CD4-positive, alpha-beta T cell (primary cell): ENCODE measurements around the gene KRTAP10-2. TPM values are rescaled to one million over a fixed set of nuclear protein-coding genes. Genes with fewer than 3 reads are reported as not detected.
"Not testable (repeated sequence)": the region's sequence is repeated elsewhere in the genome, so short reads cannot be mapped to it uniquely, and the experiment has no call there.

Experiments used
- ATAC-seq: fragments of 200-7000 bp; cut with Tn5 transposase; one replicate; pipeline ENCODE4 v1.10.0; 2022; ENCODE audit warnings: mild to moderate bottlenecking; ENCODE audit not compliant: poor library complexity
- CTCF ChIA-PET: fragments of 350-600 bp; sonication (Branson Sonifier 250); formaldehyde crosslinking; loops from one replicate; lab custom pipeline; 2021; ENCODE audit warnings: antibody characterized with exemption, inconsistent platforms; lab: Charles Lee
- POLR2A ChIA-PET: fragments of 350-600 bp; sonication (Branson Sonifier 250); formaldehyde crosslinking; loops from one replicate; lab custom pipeline; 2021; ENCODE audit warnings: antibody characterized with exemption, inconsistent platforms; lab: Charles Lee
- DNase-seq, 14 experiments: peaks; one replicate each; pipeline ENCODE4 v3.0.0-alpha.2; 2013 to 2020; ENCODE audit warnings: mixed read lengths in 2 of 14
- H3K27ac ChIP-seq, 2 donors: one replicate each; pipeline versions ENCODE4 v1.5.1 to v1.7.0; 2013; ENCODE audit warnings: low read length in 2 of 2, low read depth in 1 of 2, mild to moderate bottlenecking in 1 of 2
- H3K27me3 ChIP-seq, 2 experiments: 1 replicate in 1 of 2; 2 replicates in 1 of 2; pipeline versions ENCODE4 v1.6.1 to v1.7.0; 2013; ENCODE audit warnings: low read length in 2 of 2, control low read depth in 1 of 2, mild to moderate bottlenecking in 1 of 2, moderate library complexity in 1 of 2; ENCODE audit not compliant: insufficient read depth in 2 of 2, control insufficient read depth in 1 of 2
- H3K36me3 ChIP-seq: one replicate; pipeline ENCODE4 v1.6.1; 2013; ENCODE audit warnings: low read length, control low read depth; ENCODE audit not compliant: insufficient read depth
- H3K4me1 ChIP-seq: one replicate; pipeline ENCODE4 v1.6.1; 2013; ENCODE audit warnings: low read length, control low read depth; ENCODE audit not compliant: insufficient read depth
- H3K4me3 ChIP-seq: one replicate; pipeline ENCODE4 v1.5.1; 2013; ENCODE audit warnings: mild to moderate bottlenecking, low read length, moderate library complexity
- H3K9me3 ChIP-seq, 2 experiments: 1 replicate in 1 of 2; 2 replicates in 1 of 2; pipeline versions ENCODE4 v1.6.1 to v1.7.0; 2013; ENCODE audit warnings: low read length in 2 of 2, mild to moderate bottlenecking in 2 of 2, control low read depth in 1 of 2, moderate library complexity in 1 of 2; ENCODE audit not compliant: control insufficient read depth in 1 of 2, insufficient read depth in 1 of 2
- H3K27ac Mint-ChIP-seq: one replicate; pipeline ENCODE4 v1.8.0; 2020; ENCODE audit warnings: mixed read lengths
- H3K27me3 Mint-ChIP-seq: one replicate; pipeline ENCODE4 v1.8.0; 2021; ENCODE audit warnings: mixed read lengths
- H3K36me3 Mint-ChIP-seq: one replicate; pipeline ENCODE4 v1.8.0; 2021; ENCODE audit warnings: low read depth, mixed read lengths
- H3K4me1 Mint-ChIP-seq: one replicate; pipeline ENCODE4 v1.8.0; 2021; ENCODE audit warnings: low read depth, mixed read lengths
- H3K4me3 Mint-ChIP-seq: one replicate; pipeline ENCODE4 v1.8.0; 2020; ENCODE audit warnings: mild to moderate bottlenecking, mixed read lengths
- H3K9me3 Mint-ChIP-seq: one replicate; pipeline ENCODE4 v1.8.0; 2020; ENCODE audit warnings: mixed read lengths
- intact Hi-C, 2 experiments: fragments of 100-400 bp; cut with DNase I in 1 of 2; cut with micrococcal nuclease in 1 of 2; formaldehyde crosslinking; loops; one replicate each; pipeline versions ENCODE4 v1.15.1 to v1.9.0; 2023 to 2025; cut with DNase I, micrococcal nuclease
- total RNA-seq, 174 experiments: library from RNA in 2 of 174; stranded (reverse) in 2 of 174; gene quantifications; one replicate each; pipeline ENCODE4 v1.2.3 and lab custom pipeline; 2021 to 2026
- TF ChIP-seq, protein P1 (sequence below): fragments of 200-600 bp; IDR thresholded peaks from one replicate; pipeline ENCODE4 v1.8.0; 2022; ENCODE audit warnings: antibody characterized with exemption, mild to moderate bottlenecking

KRTAP10-2 gene
- total RNA-seq, 2 experiments from 2014 or later = not detected

- Mint-ChIP-seq H3K4me1 (peaks cover 14% of the 10 kb centered on the region), H3K9me3 (peaks cover 15% of the 10 kb centered on the region), H3K27me3 (no peaks in the 10 kb centered on the region), H3K27ac (no peak overlapping the region), H3K36me3 (peaks cover 24% of the 10 kb centered on the region), H3K4me3 (no peak overlapping the region)
- intact Hi-C loops = no loop called here
- Histone ChIP-seq H3K4me3 (no peak overlapping the region), H3K27ac (no peak overlapping the region), H3K36me3 (no peaks in the 10 kb centered on the region), H3K4me1 (no peaks in the 10 kb centered on the region), H3K9me3 (peaks cover 0 to 8% of the 10 kb centered on the region in 2 experiments), H3K27me3 (no peaks in the 10 kb centered on the region)
- ChIA-PET POLR2A (interaction anchor here (0.7 kb wide), 1 partner anchor 24 kb away, joined by 3 read pairs; no protein-coding TSS in a partner anchor), CTCF (interaction anchor here (0.8 kb wide), 1 partner anchor 229 kb away, joined by 3 read pairs; no protein-coding TSS in a partner anchor)
- DNase-seq (no peak), ATAC-seq (no peak)
- TF ChIP-seq, protein P1, sequence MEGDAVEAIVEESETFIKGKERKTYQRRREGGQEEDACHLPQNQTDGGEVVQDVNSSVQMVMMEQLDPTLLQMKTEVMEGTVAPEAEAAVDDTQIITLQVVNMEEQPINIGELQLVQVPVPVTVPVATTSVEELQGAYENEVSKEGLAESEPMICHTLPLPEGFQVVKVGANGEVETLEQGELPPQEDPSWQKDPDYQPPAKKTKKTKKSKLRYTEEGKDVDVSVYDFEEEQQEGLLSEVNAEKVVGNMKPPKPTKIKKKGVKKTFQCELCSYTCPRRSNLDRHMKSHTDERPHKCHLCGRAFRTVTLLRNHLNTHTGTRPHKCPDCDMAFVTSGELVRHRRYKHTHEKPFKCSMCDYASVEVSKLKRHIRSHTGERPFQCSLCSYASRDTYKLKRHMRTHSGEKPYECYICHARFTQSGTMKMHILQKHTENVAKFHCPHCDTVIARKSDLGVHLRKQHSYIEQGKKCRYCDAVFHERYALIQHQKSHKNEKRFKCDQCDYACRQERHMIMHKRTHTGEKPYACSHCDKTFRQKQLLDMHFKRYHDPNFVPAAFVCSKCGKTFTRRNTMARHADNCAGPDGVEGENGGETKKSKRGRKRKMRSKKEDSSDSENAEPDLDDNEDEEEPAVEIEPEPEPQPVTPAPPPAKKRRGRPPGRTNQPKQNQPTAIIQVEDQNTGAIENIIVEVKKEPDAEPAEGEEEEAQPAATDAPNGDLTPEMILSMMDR = no peak
Observed at GRCh38 chr21:44564099-44564498, 12.8 kb upstream of the KRTAP10-2 start.

DNA sequence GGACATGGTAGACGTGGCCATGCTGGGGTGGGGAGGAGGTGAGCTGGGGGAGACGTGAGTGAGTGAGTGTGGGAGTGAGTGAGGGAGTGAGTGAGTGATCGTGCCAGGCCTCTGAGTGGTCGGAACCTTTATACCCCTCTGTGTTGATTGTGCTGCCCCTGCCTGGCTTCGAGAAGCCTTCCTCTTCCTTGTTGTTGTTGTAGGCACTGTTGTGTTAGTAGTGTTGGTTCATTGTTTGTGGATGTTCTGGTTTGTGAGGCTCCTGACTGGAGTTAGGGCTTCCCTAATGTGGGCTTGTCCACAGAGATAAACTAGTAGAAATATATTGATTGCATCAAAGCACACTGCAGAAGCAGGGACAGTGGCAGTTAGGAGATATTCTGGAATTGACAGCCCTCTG is 7.4 kb upstream of the KRTAP10-2 start, which contains the start of gene KRTAP10-3:
TSS of gene KRTAP10-3 (minus strand) at position 101 of the 400 bp plus-strand sequence. CDS start at position 21, 80 bp downstream.
- TF ChIP-seq, protein P1 = no peak

DNA sequence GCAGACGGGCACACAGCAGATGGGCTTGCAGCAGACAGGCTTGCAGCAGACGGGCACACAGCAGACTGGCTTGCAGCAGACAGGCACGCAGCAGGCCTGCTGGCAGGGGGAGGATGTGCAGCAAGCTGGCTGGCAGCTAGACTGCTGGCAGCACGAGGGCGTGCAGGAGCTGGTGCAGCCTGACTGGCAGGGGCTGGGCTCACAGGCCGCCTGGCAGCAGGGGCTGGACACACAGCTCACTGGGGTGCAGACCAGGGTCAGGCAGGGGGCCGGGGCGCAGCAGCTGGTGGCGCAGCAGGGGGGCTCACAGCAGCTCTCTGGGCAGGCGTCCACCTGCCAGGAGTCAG is 7.0 kb upstream of the KRTAP10-2 start:
- H3K27me3 ChIP-seq, intact Hi-C loops, H3K4me1 Mint-ChIP-seq, H3K4me3 ChIP-seq, H3K27ac Mint-ChIP-seq, H3K27ac ChIP-seq, H3K36me3 ChIP-seq, CTCF ChIA-PET, POLR2A ChIA-PET, DNase-seq, H3K4me1 ChIP-seq, H3K27me3 Mint-ChIP-seq, ATAC-seq, H3K4me3 Mint-ChIP-seq: not testable (repeated sequence)
- peaks cover 5 to 21% of the 10 kb centered on the region in 2 experiments for H3K9me3 ChIP-seq
- Mint-ChIP-seq H3K36me3 (peaks cover 26% of the 10 kb centered on the region), H3K9me3 (peaks cover 15% of the 10 kb centered on the region)

More for the DNA sequence above, 7.4 kb upstream of the KRTAP10-2 start, which contains the start of gene KRTAP10-3:
- no peak within 1 kb of the TSS for H3K27ac Mint-ChIP-seq
- ChIA-PET CTCF (no interaction called here), POLR2A (no interaction called here)
- no peaks in the 10 kb centered on the region for H3K27me3 Mint-ChIP-seq
- peaks cover 0 to 4% of the 10 kb centered on the region in 2 experiments for H3K27me3 ChIP-seq
- H3K36me3 ChIP-seq = no peaks in the 10 kb centered on the region
- H3K4me1 Mint-ChIP-seq = no peaks in the 10 kb centered on the region
- no peak for ATAC-seq
- H3K36me3 Mint-ChIP-seq = peaks cover 24% of the 10 kb centered on the region
- no peak for DNase-seq
- no peak within 1 kb of the TSS for H3K4me3 ChIP-seq
- H3K4me1 ChIP-seq = no peaks in the 10 kb centered on the region
- H3K27ac ChIP-seq = no peak within 1 kb of the TSS
- peaks cover 12% of the 10 kb centered on the region for H3K9me3 Mint-ChIP-seq
- no peak within 1 kb of the TSS for H3K4me3 Mint-ChIP-seq
- intact Hi-C loops = no loop called here
- peaks cover 5 to 21% of the 10 kb centered on the region in 2 experiments for H3K9me3 ChIP-seq
